Astrocyte (in vitro differentiated cells and primary cell): ENCODE measurements around the gene HNRNPH2. TPM values are rescaled to one million over a fixed set of nuclear protein-coding genes. Genes with fewer than 3 reads are reported as not detected.

Source experiments
- DNase-seq: peaks from one replicate; pipeline ENCODE4 v3.0.0-alpha.2; 2010; ENCODE audit warnings: low read depth
- FAIRE-seq: peaks from 2 replicates; lab custom pipeline; 2011; peaks lifted over from hg19 to GRCh38; lab: Jason Lieb, UNC
- H2AFZ ChIP-seq: 2 replicates; pipeline ENCODE4 v1.6.0; 2012; ENCODE audit warnings: low read depth, low read length, inconsistent platforms
- H3K27ac ChIP-seq: 2 replicates; pipeline ENCODE4 v1.5.1; 2011; ENCODE audit warnings: low read depth, low read length, inconsistent platforms
- H3K27me3 ChIP-seq: 2 replicates; pipeline ENCODE4 v1.6.0; 2011; ENCODE audit warnings: low read length, inconsistent platforms; ENCODE audit not compliant: insufficient read depth
- H3K36me3 ChIP-seq: 2 replicates; pipeline ENCODE4 v1.5.1; 2011; ENCODE audit warnings: low read length, inconsistent platforms; ENCODE audit not compliant: insufficient read depth
- H3K4me1 ChIP-seq: 2 replicates; pipeline ENCODE4 v1.5.1; 2011; ENCODE audit warnings: low read length, inconsistent platforms; ENCODE audit not compliant: insufficient read depth
- H3K4me2 ChIP-seq: 2 replicates; pipeline ENCODE4 v1.6.0; 2012; ENCODE audit warnings: low read length, inconsistent platforms
- H3K4me3 ChIP-seq: 2 replicates; pipeline ENCODE4 v1.5.1; 2011; ENCODE audit warnings: low read depth, mild to moderate bottlenecking, low read length, inconsistent platforms; ENCODE audit not compliant: insufficient read depth
- H3K79me2 ChIP-seq: 2 replicates; pipeline ENCODE4 v1.6.0; 2012; ENCODE audit warnings: mild to moderate bottlenecking, low read length, inconsistent platforms; ENCODE audit not compliant: insufficient read depth
- H3K9ac ChIP-seq: 2 replicates; pipeline ENCODE4 v1.6.0; 2012; ENCODE audit warnings: mild to moderate bottlenecking, low read length, inconsistent platforms
- H3K9me3 ChIP-seq: 2 replicates; pipeline ENCODE4 v1.5.1; 2012; ENCODE audit warnings: low read depth, mild to moderate bottlenecking, low read length, inconsistent platforms; ENCODE audit not compliant: insufficient read depth
- H4K20me1 ChIP-seq: 2 replicates; pipeline ENCODE4 v1.6.0; 2012; ENCODE audit warnings: low read length, inconsistent platforms; ENCODE audit not compliant: insufficient read depth
- H3K27ac Mint-ChIP-seq: one replicate; pipeline ENCODE4 v1.8.0; 2021; ENCODE audit warnings: mild to moderate bottlenecking, mixed read lengths; ENCODE audit not compliant: unreplicated experiment
- H3K27me3 Mint-ChIP-seq: one replicate; pipeline ENCODE4 v1.8.0; 2021; ENCODE audit warnings: low read depth, mixed read lengths; ENCODE audit not compliant: unreplicated experiment
- H3K36me3 Mint-ChIP-seq: one replicate; pipeline ENCODE4 v1.8.0; 2021; ENCODE audit warnings: low read depth, mixed read lengths; ENCODE audit not compliant: unreplicated experiment
- H3K4me1 Mint-ChIP-seq: one replicate; pipeline ENCODE4 v1.8.0; 2021; ENCODE audit warnings: low read depth, mixed read lengths; ENCODE audit not compliant: unreplicated experiment
- H3K4me3 Mint-ChIP-seq: one replicate; pipeline ENCODE4 v1.8.0; 2021; ENCODE audit warnings: mild to moderate bottlenecking, moderate library complexity, mixed read lengths; ENCODE audit not compliant: unreplicated experiment
- H3K9me3 Mint-ChIP-seq: one replicate; pipeline ENCODE4 v1.8.0; 2021; ENCODE audit warnings: mild to moderate bottlenecking, mixed read lengths; ENCODE audit not compliant: unreplicated experiment
- EZH2 ChIP-seq: IDR thresholded peaks from 2 replicates; pipeline ENCODE4 v1.6.1; 2012; ENCODE audit warnings: mild to moderate bottlenecking, low read length, inconsistent platforms; ENCODE audit not compliant: insufficient read depth
- total RNA-seq: library from RNA; stranded (reverse); gene quantifications from 2 replicates; pipeline ENCODE4 v1.2.1, GENCODE V29; 2021
- TF ChIP-seq, protein P1 (sequence below): IDR thresholded peaks from 2 replicates; pipeline ENCODE4 v1.5.1; 2011; ENCODE audit warnings: low read depth, mild to moderate bottlenecking, inconsistent platforms, low read length, moderate library complexity; ENCODE audit not compliant: insufficient read depth

HNRNPH2 gene
- total RNA-seq, 1 donor from 2014 or later: 48.9 TPM

DNA sequence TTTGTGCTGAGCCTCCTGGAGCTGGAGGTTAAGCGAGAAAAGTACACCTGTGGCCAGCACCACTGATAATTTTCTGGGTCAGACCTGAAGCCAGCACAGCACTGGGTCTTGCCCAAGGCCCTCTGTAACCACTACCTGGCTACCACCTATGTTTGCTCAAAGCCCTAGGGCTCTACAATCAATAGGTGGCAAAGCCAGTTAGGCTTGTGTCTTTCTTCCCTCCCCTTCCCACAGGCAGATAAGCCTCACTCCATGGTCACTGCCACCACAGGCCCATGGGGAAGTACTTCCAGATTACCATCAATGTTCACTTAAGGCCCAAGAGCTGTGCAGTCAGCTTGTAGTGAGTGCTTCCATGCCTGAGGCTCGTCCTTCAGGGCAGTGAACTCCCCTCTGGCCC is 42.1 kb downstream of the HNRNPH2 start:
- no peak overlapping the region for H3K27ac ChIP-seq
- no peaks in the 10 kb centered on the region for H3K4me1 ChIP-seq
- H3K9me3 Mint-ChIP-seq: no peaks in the 10 kb centered on the region
- no peak overlapping the region for H3K4me3 ChIP-seq
- peaks cover 6% of the 10 kb centered on the region for H3K36me3 Mint-ChIP-seq
- no peaks in the 10 kb centered on the region for H3K36me3 ChIP-seq
- no peaks in the 10 kb centered on the region for H4K20me1 ChIP-seq
- H3K27ac Mint-ChIP-seq: no peak overlapping the region
- H3K27me3 ChIP-seq: no peaks in the 10 kb centered on the region
- no peaks in the 10 kb centered on the region for H3K79me2 ChIP-seq
- no peaks in the 10 kb centered on the region for H3K27me3 Mint-ChIP-seq
- no peak for TF ChIP-seq EZH2
- H3K4me1 Mint-ChIP-seq: peaks cover 7% of the 10 kb centered on the region
- no peak for DNase-seq
- no peak overlapping the region for H3K4me3 Mint-ChIP-seq
- H3K4me2 ChIP-seq: no peak overlapping the region
- H3K9ac ChIP-seq: no peak overlapping the region
- FAIRE-seq: no peak
- H2AFZ ChIP-seq: no peak overlapping the region
- no peaks in the 10 kb centered on the region for H3K9me3 ChIP-seq

DNA sequence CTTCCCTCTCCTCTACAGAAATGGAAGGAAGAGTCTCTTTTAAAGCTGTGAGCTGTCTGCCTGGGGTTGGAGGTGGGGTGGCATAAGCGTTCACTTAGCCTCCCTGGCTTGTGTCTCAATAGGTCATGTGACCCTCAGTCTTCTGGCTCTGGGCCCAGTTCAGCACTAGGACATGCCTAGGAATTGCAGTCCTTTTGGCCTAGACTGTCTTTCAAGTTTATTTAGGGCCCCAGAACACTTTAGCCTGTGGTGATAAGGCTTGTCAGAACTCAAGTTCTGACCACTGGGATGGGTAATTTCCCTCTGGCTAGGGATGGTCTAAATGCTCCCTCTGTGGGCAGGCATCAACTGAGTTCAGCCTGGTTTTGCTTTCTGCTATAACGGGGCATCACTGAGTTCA is 42.9 kb downstream of the HNRNPH2 start:
- H3K36me3 Mint-ChIP-seq: peaks cover 6% of the 10 kb centered on the region
- H3K4me3 Mint-ChIP-seq: no peak overlapping the region
- H2AFZ ChIP-seq: no peak overlapping the region
- H3K4me1 ChIP-seq: no peaks in the 10 kb centered on the region
- H3K27ac Mint-ChIP-seq: no peak overlapping the region
- no peak overlapping the region for H3K4me2 ChIP-seq
- H3K9me3 ChIP-seq: no peaks in the 10 kb centered on the region
- TF ChIP-seq, protein P1, sequence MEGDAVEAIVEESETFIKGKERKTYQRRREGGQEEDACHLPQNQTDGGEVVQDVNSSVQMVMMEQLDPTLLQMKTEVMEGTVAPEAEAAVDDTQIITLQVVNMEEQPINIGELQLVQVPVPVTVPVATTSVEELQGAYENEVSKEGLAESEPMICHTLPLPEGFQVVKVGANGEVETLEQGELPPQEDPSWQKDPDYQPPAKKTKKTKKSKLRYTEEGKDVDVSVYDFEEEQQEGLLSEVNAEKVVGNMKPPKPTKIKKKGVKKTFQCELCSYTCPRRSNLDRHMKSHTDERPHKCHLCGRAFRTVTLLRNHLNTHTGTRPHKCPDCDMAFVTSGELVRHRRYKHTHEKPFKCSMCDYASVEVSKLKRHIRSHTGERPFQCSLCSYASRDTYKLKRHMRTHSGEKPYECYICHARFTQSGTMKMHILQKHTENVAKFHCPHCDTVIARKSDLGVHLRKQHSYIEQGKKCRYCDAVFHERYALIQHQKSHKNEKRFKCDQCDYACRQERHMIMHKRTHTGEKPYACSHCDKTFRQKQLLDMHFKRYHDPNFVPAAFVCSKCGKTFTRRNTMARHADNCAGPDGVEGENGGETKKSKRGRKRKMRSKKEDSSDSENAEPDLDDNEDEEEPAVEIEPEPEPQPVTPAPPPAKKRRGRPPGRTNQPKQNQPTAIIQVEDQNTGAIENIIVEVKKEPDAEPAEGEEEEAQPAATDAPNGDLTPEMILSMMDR: no peak
- TF ChIP-seq EZH2: no peak
- H3K4me1 Mint-ChIP-seq: peaks cover 7% of the 10 kb centered on the region
- H3K27me3 ChIP-seq: no peaks in the 10 kb centered on the region
- H3K27me3 Mint-ChIP-seq: no peaks in the 10 kb centered on the region
- no peaks in the 10 kb centered on the region for H3K36me3 ChIP-seq
- H4K20me1 ChIP-seq: no peaks in the 10 kb centered on the region
- no peaks in the 10 kb centered on the region for H3K9me3 Mint-ChIP-seq
- FAIRE-seq (no peak), DNase-seq (no peak)
- H3K27ac ChIP-seq: no peak overlapping the region
- H3K9ac ChIP-seq: no peak overlapping the region
- H3K4me3 ChIP-seq: no peak overlapping the region
- no peaks in the 10 kb centered on the region for H3K79me2 ChIP-seq

DNA sequence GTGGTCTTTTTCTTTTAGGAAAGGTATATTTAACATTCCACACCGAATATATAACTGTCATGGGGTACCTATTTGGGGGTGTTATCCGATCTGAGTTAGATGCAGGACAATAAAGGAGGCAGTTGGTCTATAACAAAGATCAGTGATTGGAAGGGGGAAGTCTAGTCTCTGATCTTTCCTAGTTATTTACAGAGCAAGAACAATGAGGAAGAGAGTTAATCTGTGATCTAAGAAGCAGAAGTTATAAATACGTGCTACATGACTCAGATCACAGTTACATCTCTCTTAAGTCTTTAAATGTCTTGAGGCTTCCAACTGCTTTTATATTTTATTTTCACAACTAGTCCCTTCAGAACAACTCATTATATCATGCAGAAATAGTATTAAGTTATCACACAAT is 44.0 kb downstream of the HNRNPH2 start:
- FAIRE-seq (no peak), DNase-seq (no peak)
- Histone ChIP-seq H3K4me3 (no peak overlapping the region), H3K4me1 (no peaks in the 10 kb centered on the region), H3K27me3 (no peaks in the 10 kb centered on the region), H3K79me2 (no peaks in the 10 kb centered on the region), H2AFZ (no peak overlapping the region), H3K9me3 (no peaks in the 10 kb centered on the region), H3K36me3 (no peaks in the 10 kb centered on the region), H3K27ac (no peak overlapping the region), H3K9ac (no peak overlapping the region), H3K4me2 (no peak overlapping the region), H4K20me1 (no peaks in the 10 kb centered on the region)
- TF ChIP-seq, protein P1: no peak
- TF ChIP-seq EZH2: no peak
- Mint-ChIP-seq H3K27ac (no peak overlapping the region), H3K9me3 (no peaks in the 10 kb centered on the region), H3K27me3 (no peaks in the 10 kb centered on the region), H3K36me3 (peaks cover 6% of the 10 kb centered on the region), H3K4me3 (no peak overlapping the region), H3K4me1 (peaks cover 7% of the 10 kb centered on the region)
